Neutrophil (primary cell): Measurements from ENCODE around the gene BCL11A.
"Not testable (repeated sequence)": the region's sequence is repeated elsewhere in the genome, so short reads cannot be mapped to it uniquely, and the experiment has no call there.

ENCODE experiments used
- H3K27ac ChIP-seq: fragments of 200-600 bp; sonication (generic); 2 replicates; pipeline ENCODE4 v1.5.1; 2016; ENCODE audit warnings: mild to moderate bottlenecking, moderate library complexity
- H3K27me3 ChIP-seq: fragments of 200-600 bp; sonication (generic); 2 replicates; pipeline ENCODE4 v1.6.0; 2016; ENCODE audit warnings: mild to moderate bottlenecking
- H3K36me3 ChIP-seq: fragments of 200-600 bp; sonication (generic); 2 replicates; pipeline ENCODE4 v1.5.1; 2017
- H3K4me1 ChIP-seq, 2 experiments: fragments of 200-600 bp in 1 of 2; sonication (generic) in 1 of 2; 1 replicate in 1 of 2; 2 replicates in 1 of 2; pipeline versions ENCODE4 v1.5.1 to v1.6.1; 2013 to 2016; ENCODE audit warnings: low read depth in 1 of 2, low read length in 1 of 2, mild to moderate bottlenecking in 1 of 2, moderate library complexity in 1 of 2; ENCODE audit not compliant: control insufficient read depth in 1 of 2, insufficient read depth in 1 of 2
- H3K4me3 ChIP-seq, 2 experiments: fragments of 200-600 bp in 1 of 2; sonication (generic) in 1 of 2; 1 replicate in 1 of 2; 2 replicates in 1 of 2; pipeline ENCODE4 v1.5.1; 2013 to 2016; ENCODE audit warnings: low read depth in 1 of 2, low read length in 1 of 2, mild to moderate bottlenecking in 1 of 2, moderate library complexity in 1 of 2
- H3K9me3 ChIP-seq: fragments of 200-600 bp; sonication (generic); 2 replicates; pipeline ENCODE4 v1.5.1; 2016
- CTCF ChIP-seq: fragments of 200-600 bp; sonication (generic); IDR thresholded peaks from 2 replicates; pipeline ENCODE4 v1.5.1; 2016; ENCODE audit warnings: antibody characterized with exemption

Gene BCL11A

GRCh38 chr2:60422826-60423483 is 130.5 kb downstream of the BCL11A start:
- no peak for TF ChIP-seq CTCF
- no peak overlapping the region for H3K4me3 ChIP-seq
- H3K27me3 ChIP-seq = no peaks in the 10 kb centered on the region
- no peaks in the 10 kb centered on the region for H3K4me1 ChIP-seq
- no peaks in the 10 kb centered on the region for H3K9me3 ChIP-seq
- H3K36me3 ChIP-seq = no peaks in the 10 kb centered on the region
- H3K27ac ChIP-seq = no peak overlapping the region

GRCh38 chr2:60417210-60417609 is 136.2 kb downstream of the BCL11A start:
- H3K4me1 ChIP-seq = peaks cover 26 to 27% of the 10 kb centered on the region in 2 experiments
- not testable (repeated sequence) for H3K27ac ChIP-seq, H3K9me3 ChIP-seq, H3K27me3 ChIP-seq, H3K4me3 ChIP-seq, H3K36me3 ChIP-seq

- Histone ChIP-seq H3K27ac (no peak overlapping the region), H3K9me3 (no peaks in the 10 kb centered on the region), H3K27me3 (no peaks in the 10 kb centered on the region), H3K36me3 (no peaks in the 10 kb centered on the region), H3K4me3 (no peak overlapping the region), H3K4me1 (peaks cover 34 to 35% of the 10 kb centered on the region in 2 experiments)
- TF ChIP-seq CTCF = no peak
Measured at GRCh38 chr2:60416221-60417008, 137.0 kb downstream of the BCL11A start.

- Histone ChIP-seq H3K9me3 (no peaks in the 10 kb centered on the region), H3K4me3 (no peak overlapping the region), H3K27me3 (no peaks in the 10 kb centered on the region), H3K36me3 (no peaks in the 10 kb centered on the region), H3K27ac (no peak overlapping the region), H3K4me1 (peaks cover 40 to 41% of the 10 kb centered on the region in 2 experiments)
- TF ChIP-seq CTCF = no peak
Measured at GRCh38 chr2:60415814-60416213, 137.6 kb downstream of the BCL11A start.

- Histone ChIP-seq H3K4me3 (no peak overlapping the region), H3K27me3 (no peaks in the 10 kb centered on the region), H3K9me3 (no peaks in the 10 kb centered on the region), H3K27ac (no peak overlapping the region), H3K36me3 (no peaks in the 10 kb centered on the region), H3K4me1 (peaks cover 52% of the 10 kb centered on the region in 2 experiments)
- no peak for TF ChIP-seq CTCF
Measured at GRCh38 chr2:60414495-60415138, 138.8 kb downstream of the BCL11A start.

GRCh38 chr2:60413814-60414168 is 139.7 kb downstream of the BCL11A start:
- Histone ChIP-seq H3K4me3 (no peak overlapping the region), H3K27me3 (no peaks in the 10 kb centered on the region), H3K36me3 (no peaks in the 10 kb centered on the region), H3K4me1 (peaks cover 52 to 53% of the 10 kb centered on the region in 2 experiments), H3K9me3 (no peaks in the 10 kb centered on the region), H3K27ac (no peak overlapping the region)
- no peak for TF ChIP-seq CTCF
